CD4-positive, alpha-beta T cell treated with Interleukin-15 for 4 hours (primary cell): Measurements from ENCODE around the gene GRIK4.

Experiments used
- DNase-seq: peaks from one replicate; pipeline ENCODE4 v3.0.0-alpha.2; 2020; ENCODE audit warnings: low spot score

The GRIK4 gene

DNA sequence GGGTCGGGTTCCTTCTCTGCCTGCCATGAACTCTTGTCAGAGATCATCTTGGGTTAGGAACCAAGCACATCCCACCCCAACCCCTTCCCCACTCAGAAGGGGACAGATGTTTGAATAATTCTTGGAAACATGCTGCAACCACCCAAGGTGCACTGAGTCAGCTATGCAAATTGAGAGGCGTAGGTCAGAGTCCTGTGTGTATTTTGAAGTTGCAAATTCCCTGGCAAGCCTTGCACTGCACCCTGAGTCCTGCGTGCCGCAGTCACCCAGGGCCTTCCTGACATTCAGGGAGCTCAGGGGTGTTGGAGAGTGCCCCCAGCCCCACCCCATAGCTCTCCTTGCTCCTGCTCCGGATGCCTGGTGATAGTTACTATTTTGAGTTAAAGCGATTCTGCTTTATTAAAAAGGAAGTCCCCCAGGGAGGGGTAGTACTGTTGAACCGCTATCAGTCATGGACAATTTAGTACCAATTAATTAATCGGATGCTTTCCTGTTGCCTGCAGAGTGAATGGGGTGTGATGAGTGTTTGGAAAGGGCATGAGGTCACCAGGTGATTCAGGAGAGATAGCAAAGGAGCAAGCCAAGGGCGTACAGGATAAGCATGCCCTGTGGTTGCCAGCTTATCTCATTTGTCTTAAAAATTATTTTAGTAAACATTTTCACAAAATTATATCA, 123.7 kb downstream of the GRIK4 start:
- DNase-seq = no peak

DNA sequence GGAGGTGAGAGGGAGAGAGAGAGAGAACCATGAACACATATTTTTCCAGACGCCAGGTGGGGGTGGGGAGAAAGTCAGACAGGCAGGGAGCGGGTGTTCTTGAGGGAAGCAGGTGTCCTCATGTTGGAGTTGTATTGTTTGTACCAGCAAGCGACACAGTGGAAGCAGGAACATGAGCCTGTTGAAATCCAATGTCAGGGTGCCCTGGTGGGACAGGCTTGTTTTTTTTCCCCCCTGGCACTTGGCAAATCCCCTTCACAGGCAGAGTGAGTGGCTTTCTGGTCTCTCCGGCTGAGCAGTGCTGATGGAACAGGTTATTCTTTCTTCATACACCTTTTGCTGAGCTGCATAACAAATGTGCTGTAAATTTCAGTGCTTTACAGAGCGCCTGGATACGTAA, 125.6 kb downstream of the GRIK4 start:
- DNase-seq = no peak

DNA sequence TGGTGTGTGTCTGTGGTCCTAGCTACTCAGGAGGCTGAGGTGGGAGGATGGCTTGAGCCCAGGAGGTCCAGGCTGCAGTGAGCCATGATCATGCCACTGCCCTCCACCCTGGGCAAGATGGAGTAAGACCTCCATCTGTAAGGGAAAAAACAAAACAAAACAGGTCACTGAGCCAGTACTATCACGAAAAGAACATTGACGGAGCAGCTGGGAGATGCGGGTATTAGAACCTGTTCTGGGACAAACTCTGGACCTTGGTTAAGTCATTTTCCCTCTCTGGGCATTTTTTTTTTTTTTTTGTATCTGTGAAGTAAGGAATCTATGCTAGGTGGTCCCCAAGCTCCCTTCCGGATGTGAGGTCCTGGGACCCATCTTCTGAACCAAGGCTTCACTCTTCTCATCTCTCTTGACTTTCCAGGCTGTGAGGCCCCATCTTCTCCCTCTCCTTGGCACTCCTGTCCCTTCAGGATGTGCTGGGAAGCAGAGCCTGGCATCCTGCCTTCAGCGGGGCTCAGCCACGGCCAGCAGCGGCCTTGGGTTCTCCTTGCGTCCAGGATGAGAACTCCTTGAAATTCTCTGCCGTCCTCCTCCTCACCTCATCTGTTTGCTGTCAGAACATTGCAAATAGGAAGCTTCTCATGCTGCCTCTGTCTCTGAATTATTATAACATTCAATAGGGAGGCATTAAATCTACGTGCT, 130.8 kb downstream of the GRIK4 start:
- no peak for DNase-seq

DNA sequence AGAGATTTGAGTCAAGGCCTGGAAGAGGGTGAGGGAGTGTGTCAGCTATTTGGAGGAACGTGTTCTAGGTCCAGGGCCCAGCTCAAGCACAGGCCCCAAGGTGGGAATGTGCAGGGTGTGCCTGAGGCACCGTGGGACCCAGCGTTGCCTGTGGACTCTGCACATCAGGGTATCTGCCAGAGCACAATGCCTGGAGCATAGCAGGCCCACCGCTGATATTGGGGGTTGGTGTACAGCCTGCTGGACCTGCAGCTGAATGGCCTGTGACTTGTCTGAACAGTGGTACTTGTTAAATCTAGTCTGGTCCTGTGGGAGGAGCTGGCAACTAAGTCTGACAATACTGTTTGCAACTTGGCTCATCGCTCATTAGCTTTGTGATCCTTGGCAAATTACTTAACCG, 131.7 kb downstream of the GRIK4 start:
- no peak for DNase-seq

DNA sequence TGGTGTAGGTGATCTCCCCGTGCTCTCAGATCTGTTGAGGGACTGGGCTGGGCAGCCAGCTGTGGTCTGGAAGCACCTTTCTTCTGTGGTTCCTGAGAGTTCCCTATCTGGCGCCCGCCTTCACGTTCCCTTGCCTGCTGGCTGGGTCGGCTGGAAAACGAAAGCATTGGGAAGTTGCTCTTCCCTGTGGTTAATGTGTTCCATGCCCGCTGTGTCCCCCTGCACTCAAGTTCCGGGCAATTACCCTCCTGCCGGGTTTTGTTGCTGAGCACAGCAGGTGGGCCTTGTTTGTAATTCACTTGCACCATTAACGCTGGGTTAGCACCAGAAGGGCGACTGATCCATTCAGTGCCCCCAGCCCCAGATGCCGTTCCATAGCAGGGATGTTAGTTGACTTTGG, 134.1 kb downstream of the GRIK4 start:
- no peak for DNase-seq

DNA sequence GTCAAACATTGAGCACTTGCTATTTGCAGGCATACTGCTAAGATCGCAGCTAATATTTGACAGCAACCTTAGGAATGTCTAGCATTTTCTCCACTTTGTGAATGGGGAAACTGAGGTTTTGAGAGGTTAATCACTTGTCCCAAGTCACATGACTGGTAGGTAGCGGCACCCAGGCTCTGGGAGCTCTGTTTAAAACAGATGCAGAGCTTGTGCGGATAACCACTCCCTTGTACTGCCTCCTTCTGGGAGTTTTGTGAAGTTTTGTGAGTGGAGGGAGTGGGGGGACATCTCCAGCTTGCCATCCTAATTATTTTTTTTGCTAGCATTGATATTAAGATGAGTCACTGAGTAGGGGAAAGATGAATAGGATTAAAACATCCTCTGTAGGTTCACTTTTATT, 134.7 kb downstream of the GRIK4 start:
- no peak for DNase-seq

DNA sequence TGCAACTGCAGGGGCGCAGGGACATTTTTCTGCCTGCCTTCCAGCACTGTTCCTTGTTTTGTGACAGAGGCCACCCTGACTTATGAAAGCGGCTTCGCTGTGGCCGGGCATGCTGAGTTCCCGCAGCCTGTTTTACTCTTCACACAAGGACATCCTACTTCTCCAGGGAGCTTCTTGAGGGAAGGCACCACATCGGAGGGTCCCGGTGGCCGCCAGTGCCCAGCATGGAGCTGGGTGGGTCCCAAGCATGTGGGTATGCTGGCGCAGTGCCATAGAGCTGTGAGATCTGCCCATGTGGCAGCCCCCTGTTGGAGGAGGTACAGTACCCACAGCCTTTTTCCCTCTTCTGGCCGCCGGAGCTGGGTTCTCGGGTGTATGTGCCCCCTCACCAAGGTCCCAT, 136.1 kb downstream of the GRIK4 start:
- DNase-seq = no peak

DNA sequence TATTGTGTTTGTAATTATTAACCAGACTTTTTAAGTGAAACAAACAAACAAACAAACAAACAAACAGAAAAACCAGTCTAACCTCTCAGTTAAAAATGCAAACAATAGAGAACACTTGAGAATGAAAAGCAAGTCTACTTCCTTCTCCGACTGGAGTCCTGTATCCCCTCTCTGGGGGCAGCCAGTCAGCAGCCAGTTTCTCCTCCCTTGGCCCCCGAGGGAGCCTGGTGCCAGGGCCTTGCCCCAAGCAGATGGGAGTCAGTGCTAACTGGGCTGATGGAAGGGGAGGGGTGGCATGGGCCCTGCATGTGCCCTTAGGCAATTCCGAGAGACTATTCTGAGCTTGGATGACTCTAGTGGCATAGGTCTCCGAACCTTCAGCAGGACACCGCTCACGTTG, 137.2 kb downstream of the GRIK4 start:
- DNase-seq = no peak

DNA sequence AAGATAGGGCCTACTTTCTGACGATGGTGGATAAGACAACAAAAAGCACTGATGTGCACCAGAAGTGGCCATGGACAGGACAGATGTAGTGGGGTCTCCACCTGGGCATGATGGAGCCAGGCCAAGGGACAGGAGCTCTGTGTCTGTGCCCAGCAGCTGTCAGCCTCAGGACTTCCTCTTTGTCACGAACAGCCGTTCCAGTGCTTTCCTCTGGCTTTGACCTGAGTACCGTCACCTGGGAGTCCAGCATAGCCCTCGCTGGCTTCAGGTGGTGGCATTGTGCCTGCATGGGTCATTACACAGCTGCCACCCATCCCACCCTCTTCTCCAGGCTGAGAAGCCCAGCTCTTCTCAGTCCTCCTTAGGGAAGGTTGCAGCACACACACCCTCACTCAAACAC, 137.8 kb downstream of the GRIK4 start:
- no peak for DNase-seq

DNA sequence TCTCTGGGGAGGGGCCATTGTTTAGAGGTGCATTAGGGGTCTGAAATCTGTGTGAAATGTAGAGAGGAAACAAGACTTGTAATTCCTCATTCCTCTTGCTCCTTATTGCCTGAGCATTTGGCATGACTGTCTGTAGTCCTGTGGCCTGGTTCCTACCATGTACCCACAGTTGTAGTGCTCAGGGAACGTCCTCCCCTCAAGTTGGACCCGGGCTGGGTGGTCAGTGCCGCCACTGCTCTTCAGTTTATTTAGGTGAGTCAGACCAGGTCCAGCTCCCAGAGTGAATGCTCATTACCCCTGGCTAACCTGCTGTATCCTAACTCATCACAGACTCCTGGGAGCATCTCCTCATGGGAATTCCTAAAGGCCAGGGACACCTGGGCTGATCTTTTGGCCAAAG, 139.8 kb downstream of the GRIK4 start:
- no peak for DNase-seq

DNA sequence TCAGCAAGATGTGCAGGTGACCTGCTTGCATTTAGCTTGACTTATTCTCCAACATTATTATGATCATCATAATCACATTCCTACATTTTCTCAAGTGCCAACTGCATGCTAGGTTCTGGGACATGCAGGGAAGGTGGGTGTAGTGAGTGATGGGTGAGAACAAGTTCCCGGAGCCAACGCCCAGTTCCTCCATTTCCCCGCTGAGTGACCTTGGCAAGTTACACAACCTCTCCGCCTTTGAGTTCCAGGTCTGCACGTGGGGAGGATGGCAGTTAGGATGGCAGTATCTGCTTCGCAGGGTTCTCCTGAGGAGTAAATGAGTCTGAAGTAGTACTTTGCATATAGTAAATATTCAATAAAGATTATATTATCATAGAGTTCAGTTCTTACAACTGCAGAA, 140.3 kb downstream of the GRIK4 start:
- DNase-seq = no peak

DNA sequence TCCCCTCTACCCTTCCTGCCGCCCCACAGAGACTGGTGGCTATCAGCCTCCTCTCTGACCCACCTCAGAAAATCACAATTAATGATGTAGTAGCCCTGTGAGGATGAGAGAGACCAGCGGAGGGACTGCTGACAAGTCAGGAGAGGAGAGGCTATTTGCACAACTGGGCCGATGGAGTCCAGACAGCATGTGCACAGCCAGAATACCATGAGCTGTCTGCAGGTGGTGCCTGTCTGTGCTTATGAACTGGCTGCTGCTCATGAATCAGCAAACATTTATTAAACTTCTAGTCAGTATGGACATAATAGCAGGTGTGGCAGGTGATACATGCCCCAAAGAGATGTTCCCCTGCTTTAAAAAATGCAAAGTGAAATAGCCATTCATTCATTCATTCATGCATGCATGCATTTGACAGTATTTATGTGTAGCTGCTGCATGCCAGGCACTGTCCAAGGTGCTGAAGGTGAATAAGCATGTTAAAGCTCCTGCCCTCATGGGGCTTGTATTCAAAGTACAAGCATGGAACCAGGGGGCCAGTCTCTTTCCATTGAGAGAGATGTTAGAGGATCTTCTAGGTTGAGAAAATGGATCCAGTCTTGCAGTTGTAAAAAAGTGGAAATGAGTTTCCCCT, 141.3 kb downstream of the GRIK4 start:
- no peak for DNase-seq

DNA sequence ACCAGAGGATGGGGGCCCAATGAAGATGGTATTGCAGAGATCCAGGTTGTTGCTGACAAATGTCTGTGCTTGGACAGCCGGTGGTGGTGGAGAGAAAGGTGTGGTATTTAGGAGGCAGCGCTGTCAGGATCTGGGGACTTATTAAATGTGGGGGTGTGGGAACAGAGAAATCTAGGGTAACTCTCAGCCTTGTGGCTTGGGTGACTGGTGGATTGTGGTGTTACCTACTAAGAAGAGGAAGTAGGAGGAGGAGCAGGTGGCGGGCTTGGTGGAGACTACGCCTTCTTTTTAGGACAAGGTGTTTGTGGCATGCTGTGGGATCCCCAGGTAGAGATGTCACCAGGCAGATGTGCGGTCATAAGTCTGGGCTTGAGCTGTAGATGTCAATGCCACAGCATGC, 144.0 kb downstream of the GRIK4 start:
- DNase-seq = no peak

DNA sequence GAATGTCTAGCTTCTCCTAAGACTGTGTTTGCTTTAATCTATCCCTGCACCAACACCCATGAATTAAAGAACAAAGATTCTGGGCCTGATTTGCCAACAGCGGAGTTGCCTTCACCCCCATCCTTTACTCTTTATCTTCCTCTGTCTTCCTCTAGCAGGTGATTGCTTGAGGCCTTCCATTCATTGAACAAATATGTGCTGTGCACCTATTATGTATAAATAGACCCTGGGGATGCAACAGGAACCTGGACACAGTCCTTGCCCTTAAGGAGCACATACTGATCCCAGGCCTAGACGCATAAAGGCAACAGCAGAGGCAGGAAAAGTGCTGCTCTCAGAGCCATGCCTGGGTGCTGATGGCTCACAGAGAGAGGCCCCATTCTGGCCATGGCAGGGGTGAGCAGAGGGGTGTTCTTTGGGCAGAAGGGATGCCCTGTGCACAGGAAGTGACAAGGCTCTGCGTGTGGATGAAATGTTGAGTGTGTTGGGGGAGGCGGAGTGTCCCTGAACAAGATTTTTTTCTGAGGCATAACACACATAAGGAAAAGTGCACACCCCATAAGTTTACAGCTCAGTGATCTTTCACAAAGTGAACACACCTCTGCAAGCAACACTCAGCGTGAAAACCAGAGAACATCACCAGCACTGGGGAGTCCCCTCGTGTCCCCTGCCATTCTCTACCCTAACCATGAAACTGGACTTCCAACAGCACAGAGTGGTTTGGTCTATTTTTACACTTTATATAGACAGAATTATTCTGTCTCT, 145.9 kb downstream of the GRIK4 start:
- no peak for DNase-seq

DNA sequence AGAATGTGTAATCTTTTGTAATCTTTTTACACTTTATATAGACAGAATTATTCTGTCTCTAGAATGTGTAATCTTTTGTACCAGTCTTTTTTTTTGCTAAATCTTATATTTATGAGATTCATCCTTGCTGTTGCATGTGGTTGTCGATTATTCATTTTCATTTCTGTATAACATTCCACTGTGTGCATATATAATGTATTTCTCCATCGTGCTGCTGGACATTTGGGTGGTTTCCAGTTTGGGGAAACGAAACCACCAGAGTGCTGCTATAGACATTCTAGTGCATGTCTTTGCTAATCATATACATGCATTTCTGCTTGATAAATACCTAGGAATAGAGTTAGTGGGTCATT, 146.5 kb downstream of the GRIK4 start:
- DNase-seq = no peak

DNA sequence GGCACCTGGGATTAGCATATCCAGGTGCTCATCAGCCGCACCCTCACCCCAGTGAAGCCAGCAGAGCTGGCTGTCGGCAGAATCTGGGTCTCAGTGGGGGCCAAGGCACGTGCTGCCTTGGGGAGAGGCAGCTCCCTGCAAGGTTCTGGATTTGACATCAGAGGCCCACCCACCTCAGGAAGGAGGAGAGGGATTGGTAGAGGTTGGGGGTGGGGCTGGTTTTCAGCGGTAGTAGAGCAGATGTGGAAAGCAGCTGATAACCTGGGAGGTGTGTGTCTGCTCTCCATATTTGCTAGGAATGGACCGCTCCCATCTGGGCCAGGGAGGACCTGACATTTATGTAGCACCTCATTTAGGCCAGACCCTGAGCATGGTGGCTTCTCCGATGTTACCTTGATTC, 147.5 kb downstream of the GRIK4 start:
- no peak for DNase-seq

DNA sequence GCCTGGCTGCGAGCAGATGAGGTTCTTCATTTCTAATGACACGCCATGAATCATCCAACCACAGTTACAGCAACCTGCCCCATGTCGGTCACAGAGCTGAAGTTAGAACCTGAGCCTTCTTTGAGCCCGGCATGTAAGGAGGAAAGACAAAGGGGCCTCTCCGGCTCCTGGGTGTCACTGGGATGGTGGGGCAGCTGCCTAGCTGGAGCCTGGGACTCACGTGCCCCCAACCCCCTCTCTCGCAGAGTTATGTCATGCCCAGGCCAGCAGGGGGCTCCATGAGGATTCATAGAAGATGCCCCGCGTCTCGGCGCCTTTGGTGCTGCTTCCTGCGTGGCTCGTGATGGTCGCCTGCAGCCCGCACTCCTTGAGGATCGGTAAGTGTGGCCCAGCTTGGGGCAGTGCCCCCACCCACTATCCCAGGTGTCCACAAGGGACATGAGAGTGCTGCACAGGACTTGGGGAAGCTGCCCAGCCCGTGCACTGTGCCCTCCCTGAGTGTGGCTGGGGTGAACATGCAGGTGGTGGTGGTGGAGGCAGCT, 148.5 kb downstream of the GRIK4 start:
- no peak for DNase-seq

DNA sequence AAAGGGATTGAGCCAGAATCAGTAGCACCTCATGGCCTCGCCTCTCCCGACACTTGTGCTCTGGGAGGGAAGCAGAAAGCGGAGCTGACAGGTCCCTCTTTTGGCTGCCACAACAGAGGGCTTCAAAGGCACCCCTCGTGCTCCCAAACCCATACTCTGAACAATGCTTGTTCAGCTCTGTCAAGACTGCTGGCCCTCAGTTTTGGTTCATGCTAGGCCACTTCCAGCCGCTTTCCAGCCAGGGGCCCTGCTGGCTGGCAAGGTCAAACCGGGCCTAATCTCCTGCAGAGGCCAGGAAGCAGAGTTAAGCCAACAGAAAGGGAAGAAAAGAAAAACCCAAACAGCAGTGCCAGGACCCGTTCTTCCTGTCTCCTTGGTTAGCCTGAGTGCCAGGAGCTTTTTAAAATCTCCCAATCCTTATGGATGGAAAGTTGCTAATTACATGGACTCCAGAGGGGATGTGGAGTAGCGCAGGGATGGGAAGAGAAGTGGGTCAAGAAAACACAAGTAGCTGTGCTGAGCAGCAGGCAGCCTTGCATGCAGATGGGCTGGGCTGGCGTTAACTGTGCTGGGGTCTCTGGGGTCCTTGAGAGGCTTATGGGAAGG, 150.6 kb downstream of the GRIK4 start:
- no peak for DNase-seq

DNA sequence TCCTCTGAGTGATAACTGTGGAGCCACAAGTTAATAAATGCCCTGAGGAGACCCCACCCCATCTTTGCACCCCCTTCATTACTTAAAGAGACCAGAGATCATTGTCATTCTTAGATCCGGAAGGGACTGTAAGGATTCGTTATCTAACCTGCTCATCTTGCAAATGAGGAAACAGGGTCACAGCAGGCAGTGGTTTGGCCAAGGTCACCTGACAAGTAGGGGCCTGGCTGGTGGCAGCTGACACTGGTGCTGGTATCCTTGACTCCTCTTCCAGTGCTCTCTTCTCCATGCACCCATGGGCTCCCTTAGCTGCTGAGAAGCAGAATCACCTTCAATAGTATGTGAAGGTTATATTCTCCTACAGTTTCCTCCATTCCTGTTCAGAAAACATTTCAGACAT, 151.6 kb downstream of the GRIK4 start:
- DNase-seq = no peak

DNA sequence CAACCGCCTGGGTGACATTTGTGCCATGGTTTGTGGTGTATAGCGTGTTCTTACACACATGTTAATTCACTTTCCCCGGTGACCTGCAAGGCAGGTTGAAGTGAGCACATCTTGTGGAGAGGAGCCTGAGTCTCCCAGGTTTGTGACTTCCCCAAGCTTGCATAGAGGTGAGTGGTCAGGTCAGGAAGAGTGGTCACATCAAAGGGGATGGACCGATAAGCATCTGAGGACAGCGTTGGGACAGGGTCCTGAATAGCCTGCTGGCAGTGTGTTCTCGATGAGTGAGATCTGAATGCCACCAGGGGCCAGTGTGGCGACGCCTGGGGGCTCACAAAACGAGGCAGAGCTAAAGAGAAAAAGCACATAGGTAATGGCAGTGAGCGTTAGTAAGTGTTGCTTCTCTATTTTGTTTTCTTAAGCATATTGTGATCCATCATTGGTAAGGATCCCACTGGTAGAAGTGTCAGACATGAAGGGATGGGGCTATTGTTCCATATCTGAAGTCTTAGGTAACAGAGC, 154.6 kb downstream of the GRIK4 start:
- no peak for DNase-seq

DNA sequence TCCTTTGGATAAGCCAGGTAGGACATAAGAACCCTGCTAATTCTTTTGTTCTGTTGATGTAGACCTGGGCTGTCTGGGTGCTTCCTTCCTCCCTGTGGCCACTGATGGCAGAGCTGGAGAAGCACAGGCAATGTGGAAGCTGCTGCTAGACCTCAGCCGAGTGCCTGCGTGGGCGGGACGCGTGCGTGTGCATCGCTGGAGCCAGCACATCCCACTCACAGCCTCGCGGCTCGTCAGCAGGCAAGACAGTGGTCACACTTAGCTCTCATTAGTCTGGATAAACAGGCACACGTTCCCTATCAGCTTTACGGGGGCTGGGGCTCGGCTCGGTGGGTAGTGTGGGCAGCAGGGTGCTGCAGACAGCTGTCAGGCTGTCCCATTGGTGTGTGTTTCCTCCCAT, 155.7 kb downstream of the GRIK4 start:
- no peak for DNase-seq

DNA sequence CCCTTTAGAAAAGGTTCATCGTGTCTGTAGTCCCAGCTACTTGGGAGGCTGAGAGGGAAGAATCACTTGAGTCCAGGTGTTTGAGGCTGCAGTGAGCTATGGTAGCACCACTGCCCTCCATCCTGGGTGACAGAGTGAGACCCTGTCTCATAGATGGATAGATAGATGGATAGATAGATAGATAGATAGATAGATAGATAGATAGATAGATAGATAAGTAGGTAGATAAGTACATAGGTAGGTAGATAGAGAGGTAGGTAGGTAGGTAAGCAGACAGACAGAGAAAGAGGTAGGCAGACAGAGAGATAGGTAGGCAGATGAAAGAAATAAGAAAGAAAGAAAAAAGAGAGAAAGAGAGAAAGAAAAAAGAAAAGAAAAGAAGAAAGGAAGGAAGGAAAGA, 156.4 kb downstream of the GRIK4 start:
- no peak for DNase-seq
